ENCODE results near the gene PROX1.
A peak's percentile ranks its signal among the peaks of the same experiment; 100 is the strongest.

- TF ChIP-seq, protein P1, sequence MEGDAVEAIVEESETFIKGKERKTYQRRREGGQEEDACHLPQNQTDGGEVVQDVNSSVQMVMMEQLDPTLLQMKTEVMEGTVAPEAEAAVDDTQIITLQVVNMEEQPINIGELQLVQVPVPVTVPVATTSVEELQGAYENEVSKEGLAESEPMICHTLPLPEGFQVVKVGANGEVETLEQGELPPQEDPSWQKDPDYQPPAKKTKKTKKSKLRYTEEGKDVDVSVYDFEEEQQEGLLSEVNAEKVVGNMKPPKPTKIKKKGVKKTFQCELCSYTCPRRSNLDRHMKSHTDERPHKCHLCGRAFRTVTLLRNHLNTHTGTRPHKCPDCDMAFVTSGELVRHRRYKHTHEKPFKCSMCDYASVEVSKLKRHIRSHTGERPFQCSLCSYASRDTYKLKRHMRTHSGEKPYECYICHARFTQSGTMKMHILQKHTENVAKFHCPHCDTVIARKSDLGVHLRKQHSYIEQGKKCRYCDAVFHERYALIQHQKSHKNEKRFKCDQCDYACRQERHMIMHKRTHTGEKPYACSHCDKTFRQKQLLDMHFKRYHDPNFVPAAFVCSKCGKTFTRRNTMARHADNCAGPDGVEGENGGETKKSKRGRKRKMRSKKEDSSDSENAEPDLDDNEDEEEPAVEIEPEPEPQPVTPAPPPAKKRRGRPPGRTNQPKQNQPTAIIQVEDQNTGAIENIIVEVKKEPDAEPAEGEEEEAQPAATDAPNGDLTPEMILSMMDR (IDR thresholded peaks at IDR 0.05): peak; percentile 17
- TF ChIP-seq EZH2 (IDR thresholded peaks at IDR 0.05): no peak
Measured at GRCh38 chr1:213987927-213988506, at the start of gene PROX1.

Data from neural progenitor cell (in vitro differentiated cells).